ENCODE data around the gene MDN1.

Gene MDN1

GRCh38 chr6:89596484-89596883 is 223.1 kb downstream of the MDN1 start:
- DNase-seq (ENCODE audit: low read depth), result no peak
- H3K4me3 ChIP-seq (ENCODE audit: low read length), result no peak overlapping the region
- TF ChIP-seq CTCF (conservative IDR thresholded peaks at IDR 0.05; ENCODE audit: low read length), result no peak

GRCh38 chr6:89596056-89596455 is 223.5 kb downstream of the MDN1 start:
- DNase-seq (ENCODE audit: low read depth), result no peak
- no peak for TF ChIP-seq CTCF (conservative IDR thresholded peaks at IDR 0.05; ENCODE audit: low read length)
- H3K4me3 ChIP-seq (ENCODE audit: low read length), result no peak overlapping the region
